ENCODE results near the gene DNM3.
"Not testable (repeated sequence)": the region's sequence is repeated elsewhere in the genome, so short reads cannot be mapped to it uniquely, and the experiment has no call there.

DNM3 gene

GRCh38 chr1:171985639-171986038 is 144.3 kb downstream of the DNM3 start:
- DNase-seq: no peak

- DNase-seq: no peak
These were observed 147.1 kb downstream of the DNM3 start for GRCh38 chr1:171988243-171988885.

- no peak for DNase-seq
These were observed 149.1 kb downstream of the DNM3 start for GRCh38 chr1:171990371-171990770.

DNA sequence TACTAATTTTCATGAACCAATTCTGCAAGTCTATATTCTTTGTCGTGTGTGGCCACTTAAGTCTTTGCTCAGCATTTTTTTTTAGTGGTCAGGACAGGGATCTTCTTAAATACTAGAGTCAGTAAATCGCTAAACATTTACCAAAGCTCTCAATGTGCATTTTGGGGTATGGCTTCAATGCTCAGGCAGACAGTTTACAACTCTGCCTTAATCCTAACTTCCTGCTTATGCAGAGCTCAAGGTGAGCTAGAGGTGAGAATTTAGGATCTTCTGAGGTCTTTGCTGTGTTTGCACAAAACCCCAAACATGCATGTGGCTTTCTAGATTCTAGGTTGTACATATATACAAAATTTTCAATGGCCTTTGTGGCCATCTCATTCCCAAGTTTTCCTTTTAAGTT is 153.0 kb downstream of the DNM3 start:
- no peak for DNase-seq

- DNase-seq: no peak
These were observed 154.3 kb downstream of the DNM3 start for GRCh38 chr1:171995573-171995972.

GRCh38 chr1:171997936-171998335 is 156.6 kb downstream of the DNM3 start:
- no peak for DNase-seq

DNA sequence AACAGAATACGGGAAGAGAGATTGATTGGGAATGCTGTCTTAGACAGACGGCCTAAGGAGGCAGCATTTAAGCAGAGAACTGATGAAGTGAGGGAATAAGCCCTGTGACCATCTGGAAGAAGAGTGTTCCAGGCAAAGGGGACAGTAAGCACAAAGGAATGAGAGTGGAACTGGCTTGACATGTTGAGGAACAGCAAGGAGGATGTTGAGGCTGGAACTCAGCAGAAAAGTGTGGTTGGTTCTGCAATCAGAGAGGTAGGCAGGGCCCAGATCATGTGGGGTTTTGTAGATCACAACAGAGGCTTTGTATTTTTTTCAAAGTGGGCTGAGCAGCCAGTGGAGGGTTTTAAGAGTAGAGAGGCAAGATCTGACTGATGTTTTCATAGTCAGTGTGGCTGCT is 157.4 kb downstream of the DNM3 start:
- no peak for DNase-seq

GRCh38 chr1:171999756-172000155 is 158.5 kb downstream of the DNM3 start:
- DNase-seq: no peak

DNA sequence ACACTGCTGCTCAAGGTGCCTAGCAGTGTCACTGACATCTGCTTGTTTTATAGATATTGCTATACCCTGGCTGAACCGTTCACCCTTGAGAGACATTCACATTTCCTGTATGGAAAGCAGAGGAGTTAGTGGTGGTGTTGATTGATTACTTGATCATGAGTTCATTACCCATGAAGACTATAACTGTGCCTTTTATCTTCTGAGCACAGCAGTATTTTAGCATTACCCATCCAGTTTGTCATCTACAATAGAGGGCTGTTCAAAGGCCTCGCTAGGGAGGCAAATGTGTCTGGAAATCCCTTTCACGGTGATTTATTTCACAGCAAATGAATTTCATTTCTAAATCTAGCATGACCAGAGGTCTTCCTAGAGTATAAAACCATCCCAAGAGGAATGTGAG is 160.0 kb downstream of the DNM3 start:
- DNase-seq: no peak

GRCh38 chr1:172002725-172003345 is 161.5 kb downstream of the DNM3 start:
- DNase-seq: peak; percentile 34

DNA sequence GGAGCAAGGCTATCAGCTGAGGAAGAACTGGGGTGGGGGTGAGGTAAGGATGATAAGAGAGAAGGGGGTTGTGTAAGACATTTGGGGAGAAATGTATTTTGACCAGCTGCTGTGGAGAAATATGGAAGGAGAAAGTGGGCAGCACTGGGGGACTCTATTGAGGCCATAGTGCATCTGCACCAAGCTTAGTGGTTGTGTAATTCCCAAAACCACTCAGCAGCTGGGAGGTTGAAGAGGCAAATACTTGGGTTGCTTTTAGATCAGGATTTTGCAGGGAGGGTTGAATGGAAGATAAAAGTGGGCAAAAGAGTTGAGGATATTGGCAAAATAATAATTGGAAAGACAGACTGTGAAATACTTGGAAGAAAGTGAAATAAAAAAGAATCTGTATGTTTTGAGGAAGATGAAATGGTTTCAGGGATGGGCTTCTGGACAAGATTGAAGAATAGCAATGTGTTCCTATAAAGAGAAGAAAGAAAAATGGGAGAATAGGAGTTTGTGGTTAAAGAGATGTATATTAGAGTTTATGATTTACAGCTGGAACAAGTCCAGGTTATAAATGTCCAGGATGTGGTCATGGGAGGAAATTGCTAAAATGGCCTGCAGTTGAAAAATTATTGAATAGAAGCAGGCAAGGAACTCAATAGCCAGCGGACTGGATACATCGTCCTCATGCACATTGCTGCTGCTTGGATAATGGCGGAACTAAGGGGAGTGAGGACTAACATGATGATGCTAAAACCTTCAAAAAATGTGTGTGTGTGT is 162.7 kb downstream of the DNM3 start:
- DNase-seq: peak; percentile 24

GRCh38 chr1:172004671-172005070 is 163.4 kb downstream of the DNM3 start:
- peak; percentile 41 for DNase-seq

DNA sequence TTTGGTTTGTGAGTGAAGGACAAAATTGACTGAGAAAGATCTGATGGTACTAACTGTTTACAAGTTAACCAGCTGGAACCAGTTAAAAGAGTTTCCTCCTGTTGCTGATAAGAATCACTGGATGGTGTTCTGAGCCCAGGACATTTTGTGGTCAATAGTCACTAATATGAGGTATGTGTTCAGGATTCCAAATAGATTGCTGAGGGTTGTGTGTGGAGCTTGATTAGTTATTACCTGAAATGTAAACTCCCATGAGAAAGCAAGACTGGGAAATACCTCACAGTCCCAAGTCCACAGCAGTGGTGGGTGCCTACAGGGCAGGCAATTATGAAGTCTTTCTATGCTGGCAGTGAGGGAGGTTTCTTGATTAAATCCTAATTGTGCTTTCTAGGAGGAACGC is 164.6 kb downstream of the DNM3 start:
- DNase-seq: no peak

- no peak for DNase-seq
These were observed 165.4 kb downstream of the DNM3 start for GRCh38 chr1:172006660-172007059.

DNA sequence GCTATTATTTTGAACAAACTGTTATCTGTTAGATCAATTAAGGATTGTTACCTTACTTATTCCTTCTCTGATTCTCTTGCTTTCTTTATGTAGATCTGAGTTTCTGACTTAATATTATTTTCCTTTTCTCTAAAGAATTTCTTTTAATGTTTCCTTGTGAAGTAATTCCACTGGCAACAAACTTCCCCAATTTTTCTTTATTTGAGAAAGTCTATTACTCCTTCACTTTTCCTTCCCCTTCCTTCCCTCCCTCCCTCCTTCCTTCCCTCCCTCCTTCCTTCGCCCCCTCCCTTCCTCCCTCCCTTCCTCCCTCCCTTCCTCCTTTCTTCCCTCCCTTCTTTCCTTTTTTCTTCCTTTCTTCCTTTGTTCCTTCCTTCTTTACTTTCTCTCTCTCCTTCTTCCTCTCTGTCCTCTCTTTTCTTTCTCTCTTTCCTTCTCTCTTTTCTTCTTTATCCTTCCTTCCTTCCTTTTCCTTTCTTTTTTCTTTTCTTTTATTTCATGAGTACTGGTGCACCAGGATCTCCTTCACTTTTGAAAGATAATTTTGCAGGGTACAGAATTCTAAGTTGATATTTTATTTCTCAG is 177.5 kb downstream of the DNM3 start:
- no peak for DNase-seq

DNA sequence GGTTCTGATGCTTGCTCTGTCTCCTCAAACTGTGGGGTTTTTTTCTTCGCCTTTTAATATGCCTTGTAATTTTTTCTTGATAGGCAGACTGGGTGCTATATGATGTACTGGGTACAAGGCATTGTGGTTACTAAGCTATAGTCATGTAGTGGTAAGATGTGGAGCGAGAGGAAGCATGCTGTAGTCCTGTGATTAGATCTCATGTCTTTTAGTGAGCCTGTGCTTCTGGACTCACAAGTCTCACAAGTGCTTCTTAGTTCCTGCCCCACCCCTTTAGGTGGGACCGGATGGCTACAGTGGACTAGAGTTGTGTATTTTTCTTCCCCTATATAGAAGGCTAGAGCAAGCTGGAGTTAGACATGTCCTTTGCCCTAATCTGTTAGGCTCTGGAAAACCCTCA is 178.7 kb downstream of the DNM3 start:
- no peak for DNase-seq

DNA sequence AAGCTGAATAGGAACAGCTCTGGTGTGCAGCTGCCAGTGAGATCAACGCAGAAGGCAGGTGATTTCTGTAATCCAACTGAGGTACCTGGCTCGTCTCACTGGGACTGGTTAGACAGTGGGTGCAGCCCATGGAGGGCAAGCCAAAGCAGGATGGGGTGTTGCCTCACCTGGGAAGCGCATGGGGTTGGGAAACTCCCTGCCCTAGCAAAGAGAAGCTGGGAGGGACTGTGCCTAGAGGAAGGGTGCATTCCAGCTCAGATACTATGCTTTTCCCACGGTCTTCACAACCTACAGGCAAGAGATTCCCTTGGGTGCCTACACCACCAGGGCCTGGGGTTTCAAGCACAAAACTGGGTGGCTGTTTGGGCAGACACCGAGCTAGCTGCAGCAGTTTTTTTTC is 183.2 kb downstream of the DNM3 start:
- no peak for DNase-seq

DNA sequence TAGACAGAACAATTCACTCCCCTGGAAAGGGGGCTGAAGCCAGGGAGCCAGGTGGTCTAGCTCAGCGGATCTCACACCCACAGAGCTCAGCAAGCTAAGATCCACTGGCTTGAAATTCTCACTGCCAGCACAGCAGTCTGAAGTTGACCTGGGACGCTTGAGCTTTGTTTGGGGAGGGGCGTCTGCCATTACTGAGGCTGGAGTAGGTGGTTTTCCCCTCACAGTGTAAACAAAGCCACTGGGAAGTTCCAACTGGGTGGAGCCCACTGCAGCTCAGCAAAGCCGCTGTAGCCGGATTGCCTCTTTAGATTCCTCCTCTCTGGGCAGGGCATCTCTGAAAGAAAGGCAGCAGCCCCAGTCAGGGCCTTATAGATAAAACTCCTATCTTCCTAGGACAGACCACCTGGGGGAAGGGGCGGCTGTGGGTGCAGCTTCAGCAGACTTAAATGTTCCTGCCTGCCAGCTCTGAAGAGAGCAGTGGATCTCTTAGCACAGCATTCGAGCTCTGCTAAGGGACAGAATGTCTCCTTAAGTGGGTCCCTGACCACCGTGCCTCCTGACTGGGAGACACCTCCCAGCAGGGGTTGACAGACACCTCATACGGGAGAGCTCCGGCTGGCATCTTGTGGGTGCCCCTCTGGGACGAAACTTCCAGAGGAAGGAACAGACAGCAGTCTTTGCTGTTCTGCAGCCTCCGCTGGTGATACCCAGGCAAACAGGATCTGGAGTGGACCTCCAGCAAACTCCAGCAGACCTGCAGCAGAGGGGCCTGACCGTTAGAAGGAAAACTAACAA is 183.8 kb downstream of the DNM3 start:
- not testable (repeated sequence) for DNase-seq

DNA sequence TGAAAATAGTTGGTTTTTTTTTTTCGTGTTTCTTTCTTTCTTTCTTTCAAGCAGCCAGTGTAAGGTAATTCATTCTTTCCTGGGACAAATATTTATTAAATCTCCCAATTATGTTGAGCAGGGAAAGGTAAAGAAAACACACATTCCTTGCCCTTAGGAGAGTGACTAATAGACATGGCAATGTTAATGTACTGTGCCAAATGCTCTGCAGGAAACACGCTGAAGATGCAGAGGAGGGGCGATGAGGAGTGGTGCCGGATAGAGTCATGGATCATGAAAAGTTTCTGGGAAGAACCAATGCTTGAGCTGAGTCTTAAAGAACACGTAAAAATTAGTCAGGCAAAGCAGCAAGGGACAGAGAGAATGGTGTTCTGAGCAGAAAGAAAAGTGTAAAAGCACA is 199.2 kb downstream of the DNM3 start:
- no peak for DNase-seq

DNA sequence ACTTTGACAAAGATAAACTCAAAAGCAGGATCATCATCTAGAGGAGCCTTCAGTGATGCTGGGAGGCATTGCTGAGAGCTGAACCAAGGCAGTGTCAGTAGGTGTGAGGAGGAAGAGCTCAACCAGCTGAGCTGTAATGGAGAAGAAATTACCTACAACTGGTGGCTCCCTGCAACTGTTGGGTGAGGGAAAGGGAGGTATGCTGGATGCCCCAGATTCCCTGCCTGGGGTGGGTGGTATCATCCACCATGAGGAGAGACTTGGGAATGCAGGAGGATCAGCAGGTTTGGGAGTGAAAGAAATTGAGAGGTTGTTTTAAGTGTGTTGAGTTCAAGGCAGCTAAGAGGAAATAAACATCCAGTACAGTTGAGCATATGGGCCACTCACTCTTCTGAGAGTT is 199.8 kb downstream of the DNM3 start:
- no peak for DNase-seq

GRCh38 chr1:172041742-172042141 is 200.4 kb downstream of the DNM3 start:
- no peak for DNase-seq

DNA sequence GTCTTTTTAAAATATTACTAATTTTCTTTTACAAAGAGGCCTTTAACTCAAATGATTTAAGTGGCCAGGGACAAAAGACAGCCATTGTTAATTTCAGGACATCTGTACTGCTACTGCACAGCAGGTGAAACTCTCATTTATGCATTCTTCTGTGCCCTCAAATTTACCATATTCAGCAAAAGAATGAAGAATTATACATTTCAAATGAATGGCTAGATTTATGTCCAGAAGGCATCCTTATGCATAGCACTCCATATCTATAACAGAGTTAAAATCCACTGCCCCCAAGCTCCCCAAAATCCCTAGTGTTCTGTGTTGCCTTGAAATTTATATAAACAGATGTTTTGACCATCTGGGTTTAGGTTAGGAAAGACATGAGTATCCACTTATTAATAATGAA is 202.6 kb downstream of the DNM3 start:
- no peak for DNase-seq

GRCh38 chr1:172051898-172052297 is 210.6 kb downstream of the DNM3 start:
- no peak for DNase-seq
